ENCODE measurements around the gene INSR.

DNA sequence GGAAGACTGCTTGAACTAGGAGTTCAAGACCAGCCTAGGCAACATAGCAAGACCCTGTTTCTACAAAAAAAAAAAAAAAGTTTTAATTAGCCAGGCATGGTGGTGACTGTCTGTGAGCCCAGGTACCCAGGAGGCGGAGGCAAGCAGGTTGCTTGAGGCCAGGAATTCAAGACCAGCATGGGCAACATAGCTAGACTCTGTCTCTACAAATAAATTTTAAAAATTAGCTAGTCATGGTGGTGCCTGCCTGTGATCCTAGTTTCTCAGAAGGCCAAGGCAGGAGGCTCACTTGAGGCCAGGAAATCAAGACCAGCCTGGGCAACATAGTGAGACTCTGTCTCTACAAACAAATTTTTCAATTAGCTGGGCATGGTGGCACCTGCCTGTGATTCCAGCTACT is 6.1 kb downstream of the INSR start:
- TF ChIP-seq CTCF (IDR thresholded peaks at IDR 0.05) (no peak), ZFX (IDR thresholded peaks at IDR 0.05; ENCODE audit: borderline replicate concordance) (no peak)
